Activated CD4-positive, alpha-beta T cell treated with anti-CD3 and anti-CD28 coated beads, Interleukin-2, Interleukin-6, amounts not matched to agents 100 ng/mL and 50 ng/mL, durations not matched to agents 16 hours and 8 hours (primary cell): Measurements from ENCODE around the gene MYL4.
"Not testable (repeated sequence)": the region's sequence is repeated elsewhere in the genome, so short reads cannot be mapped to it uniquely, and the experiment has no call there.

ENCODE experiments used
- DNase-seq: peaks from one replicate; pipeline ENCODE4 v3.0.0-alpha.2; 2020

The MYL4 gene

DNA sequence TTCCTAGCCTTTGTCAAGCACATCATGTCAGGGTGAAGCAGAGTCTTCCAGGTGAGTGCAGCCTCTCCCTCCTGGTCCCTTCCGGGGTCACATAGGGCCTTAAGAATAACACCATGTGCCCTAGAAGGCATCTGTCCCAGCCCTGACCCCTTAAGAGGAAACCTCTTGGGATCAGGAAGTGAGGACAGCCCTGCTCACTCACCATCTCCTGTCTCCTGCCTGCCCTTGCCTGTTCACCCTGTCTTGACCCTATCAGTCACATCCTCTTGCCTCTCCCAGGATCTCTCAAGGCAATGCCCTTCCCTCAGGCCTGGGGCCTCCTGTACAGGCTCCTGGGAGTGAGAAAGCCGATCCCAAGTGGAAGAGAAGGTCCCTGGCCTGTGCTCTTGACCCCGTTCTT is 13.9 kb downstream of the MYL4 start:
- DNase-seq: no peak

GRCh38 chr17:47223460-47223859 is 14.3 kb downstream of the MYL4 start:
- DNase-seq: no peak

DNA sequence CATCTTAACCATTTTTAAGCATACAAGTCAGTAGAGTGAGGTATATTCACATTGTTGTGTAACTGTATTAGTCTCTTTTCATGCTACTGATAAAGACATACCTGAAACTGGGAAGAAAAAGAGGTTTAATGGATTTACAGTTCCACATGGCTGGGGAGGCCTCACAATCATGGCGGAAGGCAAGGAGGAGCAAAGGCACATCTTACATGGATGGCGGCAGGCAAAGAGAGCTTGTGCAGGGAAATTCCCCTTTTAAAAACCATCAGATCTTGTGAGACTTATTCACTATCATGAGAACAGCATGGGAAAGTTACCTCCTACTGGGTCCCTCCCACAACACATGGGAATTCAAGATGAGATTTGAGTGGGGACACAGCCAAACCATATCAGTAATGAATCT is 14.9 kb downstream of the MYL4 start:
- DNase-seq: not testable (repeated sequence)

DNA sequence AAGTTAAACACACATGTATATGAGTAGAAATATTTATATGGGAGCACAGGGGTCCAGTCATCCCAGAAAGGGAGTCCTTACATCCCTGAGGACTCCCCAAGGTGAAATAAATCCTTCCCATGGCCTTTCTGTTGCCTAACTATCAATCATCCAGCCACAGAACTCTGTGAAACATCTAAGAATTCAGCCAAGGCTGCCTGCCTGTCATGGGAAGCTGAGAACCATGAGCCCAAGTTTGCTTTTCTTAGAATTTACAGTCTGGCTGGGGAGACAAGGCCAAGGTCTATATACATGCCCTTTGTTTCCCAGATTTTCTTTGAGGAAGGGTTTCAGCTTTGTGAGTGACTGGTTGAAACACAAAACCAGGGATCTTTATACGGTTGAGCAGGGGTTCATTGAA is 15.8 kb downstream of the MYL4 start:
- DNase-seq: no peak

DNA sequence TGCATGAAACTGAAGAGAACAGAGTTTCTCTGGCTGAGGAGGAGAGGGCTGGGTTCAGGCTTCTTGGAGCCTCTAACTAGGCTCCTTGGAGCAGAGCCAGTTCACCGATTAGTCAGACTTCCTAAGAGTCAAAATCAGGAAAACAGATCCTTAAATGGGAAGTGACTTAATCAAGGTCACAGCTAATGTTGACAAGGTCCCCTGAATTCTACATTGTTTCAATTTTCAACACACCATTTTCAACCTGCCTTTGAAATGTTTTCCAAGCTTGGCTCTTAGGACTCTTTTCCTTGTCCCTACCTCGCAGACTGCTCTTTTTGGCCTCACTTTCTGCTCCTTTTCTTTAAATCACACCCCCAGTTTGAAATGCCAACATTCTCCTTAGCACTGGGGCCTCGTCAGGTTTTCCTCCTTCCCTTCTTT is 16.3 kb downstream of the MYL4 start:
- DNase-seq: no peak

DNA sequence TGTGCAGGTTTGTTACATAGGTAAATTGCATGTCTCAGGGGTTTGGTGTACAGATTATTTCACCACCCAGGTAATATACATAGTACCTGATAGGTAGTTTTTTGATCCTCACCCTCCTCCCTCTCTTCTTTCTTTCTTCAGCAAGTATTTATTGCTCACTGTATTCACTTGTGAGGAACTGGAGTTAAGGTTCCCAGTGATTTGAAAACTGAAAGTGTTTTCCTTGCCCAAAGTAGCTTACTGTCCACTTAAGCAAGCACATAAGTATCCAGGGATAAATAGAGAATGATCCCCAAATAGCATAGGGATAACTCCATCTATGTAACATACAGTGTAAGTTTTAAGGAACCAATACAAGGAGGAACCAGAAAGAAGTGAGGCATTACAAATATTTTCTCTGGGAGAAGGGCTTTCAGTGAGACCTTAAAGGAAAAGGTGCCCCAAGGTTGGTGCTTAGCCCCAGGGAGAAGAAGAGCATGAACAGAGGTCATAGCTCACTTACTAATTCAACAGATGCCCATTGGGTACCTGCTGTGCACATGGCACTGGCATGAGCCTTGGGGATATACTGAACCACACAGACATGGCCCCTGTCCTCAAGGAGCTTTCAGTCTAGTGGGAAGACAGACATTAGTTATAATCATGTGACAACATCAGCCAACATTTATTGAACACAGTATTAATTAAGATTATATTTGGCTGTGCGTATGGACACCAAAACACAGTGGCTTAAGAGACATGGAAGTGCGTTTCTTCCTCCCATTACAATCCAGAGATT is 17.0 kb downstream of the MYL4 start:
- no peak for DNase-seq

DNA sequence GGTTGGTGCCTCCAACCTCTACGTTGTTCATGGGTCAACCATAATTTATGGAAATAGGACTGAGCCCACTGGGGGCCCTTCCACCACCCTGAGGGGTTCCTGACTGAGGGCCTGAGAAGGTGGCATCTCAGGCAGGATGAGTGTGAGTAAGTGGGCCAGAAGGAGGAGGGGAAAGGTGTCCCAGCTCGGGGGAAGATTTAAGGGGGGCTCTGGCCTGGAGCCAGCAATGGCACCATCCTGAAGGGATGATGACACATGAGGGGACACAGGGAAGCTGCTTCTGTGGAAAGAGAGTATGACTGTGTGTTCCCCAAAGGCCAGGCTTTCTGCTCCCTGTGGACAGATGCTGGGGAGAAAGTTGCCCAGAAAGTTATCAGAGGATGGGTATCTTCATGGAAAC is 18.7 kb downstream of the MYL4 start:
- DNase-seq: no peak

GRCh38 chr17:47229535-47230443 is 20.6 kb downstream of the MYL4 start:
- peak; percentile 85 for DNase-seq

DNA sequence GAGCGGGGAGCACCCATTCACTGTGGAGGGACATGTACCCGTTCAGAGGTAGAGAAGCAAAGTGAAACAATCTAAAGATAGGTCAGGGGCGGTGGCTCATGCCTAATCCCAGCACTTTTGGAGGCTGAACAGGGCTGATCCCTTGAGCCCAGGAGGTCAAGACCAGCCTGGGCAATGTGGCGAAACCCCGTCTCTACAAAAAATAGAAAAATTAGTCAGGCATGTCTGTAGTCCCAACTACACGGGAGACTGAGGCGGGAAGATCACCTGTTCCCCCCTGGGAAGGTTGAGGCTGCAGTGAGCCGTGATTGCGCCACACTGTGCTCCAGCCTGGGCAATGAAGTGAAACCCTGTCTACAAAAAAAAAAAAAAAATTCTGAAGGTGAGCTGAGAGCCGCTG is 21.7 kb downstream of the MYL4 start:
- DNase-seq: no peak

GRCh38 chr17:47231334-47231733 is 22.2 kb downstream of the MYL4 start:
- no peak for DNase-seq

DNA sequence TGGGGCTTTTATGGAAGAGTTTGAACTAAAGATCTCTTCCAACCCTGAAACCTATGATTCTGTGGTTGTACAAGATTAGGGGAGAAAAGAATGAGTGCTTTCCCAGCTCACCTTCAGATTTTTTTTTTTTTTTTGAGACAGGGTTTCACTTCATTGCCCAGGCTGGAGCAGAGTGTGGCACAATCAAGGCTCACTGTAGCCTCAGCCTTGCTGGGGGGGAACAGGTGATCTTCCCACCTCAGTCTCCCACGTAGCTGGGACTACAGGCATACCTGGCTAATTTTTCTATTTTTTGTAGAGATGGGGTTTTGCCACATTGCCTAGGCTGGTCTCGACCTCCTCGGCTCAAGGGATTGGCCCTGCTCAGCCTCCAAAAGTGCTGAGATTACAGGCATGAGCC is 22.7 kb downstream of the MYL4 start:
- DNase-seq: no peak

- no peak for DNase-seq
These were observed 23.3 kb downstream of the MYL4 start for GRCh38 chr17:47232465-47232864.

DNA sequence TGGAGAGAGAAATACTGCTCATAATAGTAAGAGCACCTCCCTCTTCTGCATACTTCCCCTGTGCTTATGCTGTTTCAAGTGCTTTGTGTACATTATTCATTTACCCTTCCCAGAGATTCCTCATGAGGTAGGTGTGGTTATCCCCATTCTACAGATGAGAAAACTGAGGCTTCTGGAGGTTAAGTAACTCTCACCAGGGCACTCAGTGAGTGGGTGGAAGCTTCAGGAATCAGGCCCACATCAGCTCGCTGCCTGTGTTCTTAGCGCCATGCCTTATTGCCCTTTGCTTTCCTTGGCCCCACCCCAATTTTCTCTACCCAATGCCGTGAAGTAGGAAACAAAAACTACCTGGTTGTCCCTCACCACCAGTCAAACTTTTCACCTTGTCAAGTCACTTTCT is 26.4 kb downstream of the MYL4 start:
- no peak for DNase-seq

GRCh38 chr17:47235923-47236322 is 26.8 kb downstream of the MYL4 start:
- DNase-seq: no peak

GRCh38 chr17:47237841-47238240 is 28.7 kb downstream of the MYL4 start:
- DNase-seq: no peak

GRCh38 chr17:47238321-47239010 is 29.3 kb downstream of the MYL4 start:
- no peak for DNase-seq

DNA sequence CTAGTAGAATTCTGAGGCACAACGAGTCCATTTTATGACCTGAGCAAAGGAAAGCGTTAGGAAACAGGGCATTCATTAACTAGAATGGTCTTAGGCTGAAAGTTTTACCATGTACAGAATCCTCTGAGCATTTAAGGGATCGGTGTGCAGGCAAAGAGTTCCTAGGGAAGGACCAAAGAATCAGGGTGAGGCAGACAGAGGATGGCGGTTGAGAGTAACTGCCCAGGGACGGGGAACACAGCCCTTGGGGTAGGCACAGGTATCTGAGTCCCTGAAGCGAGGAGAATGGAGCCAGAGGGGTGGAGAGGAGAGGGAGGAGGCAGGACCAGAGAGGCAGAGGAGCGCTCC is 30.4 kb downstream of the MYL4 start:
- no peak for DNase-seq

GRCh38 chr17:47239967-47240651 is 31.0 kb downstream of the MYL4 start:
- no peak for DNase-seq

- DNase-seq: no peak
These were observed 31.7 kb downstream of the MYL4 start for GRCh38 chr17:47240806-47241205.

- no peak for DNase-seq
These were observed 33.5 kb downstream of the MYL4 start for GRCh38 chr17:47242648-47243047.

DNA sequence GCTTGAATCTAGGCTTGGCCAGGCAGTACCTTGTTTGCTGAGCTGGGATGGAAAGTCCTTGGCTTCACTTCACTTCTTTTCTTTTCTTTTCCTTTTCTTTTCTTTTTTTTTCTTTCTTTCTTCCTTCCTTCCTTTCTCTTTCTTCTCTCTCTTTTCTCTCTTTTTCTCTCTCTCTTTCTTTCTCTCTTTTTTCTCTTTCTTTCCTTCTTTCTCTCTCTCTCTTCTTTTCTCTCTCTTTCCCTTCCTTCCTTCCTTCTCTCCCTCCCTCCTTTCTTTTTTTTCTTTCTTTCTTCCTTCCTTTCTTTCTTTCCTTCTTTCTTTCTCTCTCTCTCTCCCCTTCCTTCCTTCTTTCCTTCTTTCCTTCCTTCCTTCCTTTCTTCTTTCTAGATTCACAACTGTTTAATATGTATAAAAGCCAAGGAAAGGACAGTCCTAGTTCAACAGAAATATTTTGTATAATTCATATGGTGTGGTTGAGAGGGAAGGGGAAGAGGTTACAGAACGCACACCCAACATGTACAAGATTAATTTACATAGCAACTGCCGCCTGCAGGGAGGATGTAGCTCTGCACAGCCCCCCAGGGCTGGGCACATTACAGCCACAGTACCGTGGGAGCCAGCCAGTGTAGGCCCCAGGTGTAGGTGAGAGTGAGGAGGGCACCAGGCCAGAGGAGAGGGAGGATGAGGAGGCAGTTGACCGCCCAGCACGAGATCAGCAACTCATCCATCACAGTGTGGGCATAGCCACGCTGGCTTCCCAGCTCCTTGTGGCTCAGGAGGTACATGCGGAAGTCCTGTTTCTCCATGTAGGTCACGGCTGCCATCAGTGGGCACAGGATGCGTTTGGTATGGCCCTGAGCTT is 34.8 kb downstream of the MYL4 start:
- DNase-seq: no peak

- no peak for DNase-seq
These were observed 35.5 kb downstream of the MYL4 start for GRCh38 chr17:47244697-47245096.
